Measurements from ENCODE around the gene TP53I11.

Gene TP53I11

GRCh38 chr11:44955015-44955738, 4.5 kb upstream of the TP53I11 start:
- DNase-seq = peak; percentile 8

- DNase-seq = no peak
Measured at GRCh38 chr11:44954051-44954906, 3.6 kb upstream of the TP53I11 start.

- no peak for DNase-seq
Measured at GRCh38 chr11:44952500-44953260, 2.0 kb upstream of the TP53I11 start.

GRCh38 chr11:44952082-44952481, 1.4 kb upstream of the TP53I11 start:
- DNase-seq = no peak

GRCh38 chr11:44950031-44950624, 555 bp downstream of the TP53I11 start:
- DNase-seq = no peak

- no peak for DNase-seq
Measured at GRCh38 chr11:44949160-44950030, 1.3 kb downstream of the TP53I11 start.

GRCh38 chr11:44948155-44948554, 2.5 kb downstream of the TP53I11 start:
- DNase-seq = no peak

GRCh38 chr11:44947114-44947513, 3.6 kb downstream of the TP53I11 start:
- no peak for DNase-seq

GRCh38 chr11:44946263-44946662, 4.4 kb downstream of the TP53I11 start:
- DNase-seq = no peak

- no peak for DNase-seq
Measured at GRCh38 chr11:44945666-44946065, 5.0 kb downstream of the TP53I11 start.

- DNase-seq = no peak
Measured at GRCh38 chr11:44944853-44945235, 5.8 kb downstream of the TP53I11 start.

GRCh38 chr11:44944181-44944852, 6.4 kb downstream of the TP53I11 start:
- DNase-seq = no peak

- peak; percentile 17 for DNase-seq
Measured at GRCh38 chr11:44943696-44944095, 7.0 kb downstream of the TP53I11 start.

- no peak for DNase-seq
Measured at GRCh38 chr11:44943118-44943517, 7.6 kb downstream of the TP53I11 start.

GRCh38 chr11:44942029-44942955, 8.4 kb downstream of the TP53I11 start:
- DNase-seq = no peak

- DNase-seq = no peak
Measured at GRCh38 chr11:44941259-44942021, 9.2 kb downstream of the TP53I11 start.

- no peak for DNase-seq
Measured at GRCh38 chr11:44940835-44941234, 9.8 kb downstream of the TP53I11 start.

GRCh38 chr11:44940404-44940803, 10.3 kb downstream of the TP53I11 start:
- no peak for DNase-seq

GRCh38 chr11:44939673-44940395, 10.8 kb downstream of the TP53I11 start:
- no peak for DNase-seq
